IMR-90 (cell line): ENCODE results near the gene SHROOM4.

Source experiments
- BHLHE40 ChIP-seq: fragments of 150-350 bp; IDR thresholded peaks from 2 replicates; pipeline ENCODE4 v1.6.1; 2016; ENCODE audit warnings: mild to moderate bottlenecking, low read depth, low read length
- CEBPB ChIP-seq: IDR thresholded peaks from 2 replicates; pipeline ENCODE4 v1.6.1; 2012; ENCODE audit warnings: low read depth, low read length, improper control_type of control experiment
- CHD1 ChIP-seq: IDR thresholded peaks from 2 replicates; pipeline ENCODE4 v1.6.1; 2012; ENCODE audit warnings: low read depth, low read length, improper control_type of control experiment
- FOS ChIP-seq: fragments of 150-350 bp; IDR thresholded peaks from 2 replicates; pipeline ENCODE4 v1.6.1; 2016; ENCODE audit warnings: low read depth, low read length
- MAZ ChIP-seq: IDR thresholded peaks from 2 replicates; pipeline ENCODE4 v1.6.1; 2012; ENCODE audit warnings: low read depth, mild to moderate bottlenecking, low read length, improper control_type of control experiment, moderate library complexity, borderline replicate concordance
- MXI1 ChIP-seq: IDR thresholded peaks from 2 replicates; pipeline ENCODE4 v1.6.1; 2012; ENCODE audit warnings: low read depth, mild to moderate bottlenecking, low read length, moderate library complexity, borderline replicate concordance
- NFE2L2 ChIP-seq: fragments of 150-350 bp; IDR thresholded peaks from 2 replicates; pipeline ENCODE4 v1.6.1; 2016; ENCODE audit warnings: low read depth, mild to moderate bottlenecking, low read length
- POLR2A ChIP-seq: IDR thresholded peaks from 2 replicates; pipeline ENCODE4 v1.6.1; 2012; ENCODE audit warnings: mild to moderate bottlenecking, low read depth, low read length
- RAD21 ChIP-seq: IDR thresholded peaks from 2 replicates; pipeline ENCODE4 v1.6.1; 2012; ENCODE audit warnings: low read length, improper control_type of control experiment
- RFX5 ChIP-seq: IDR thresholded peaks from 2 replicates; pipeline ENCODE4 v1.8.0; 2012; ENCODE audit warnings: low read depth, mild to moderate bottlenecking, low read length, moderate library complexity
- SMC3 ChIP-seq: fragments of 150-350 bp; IDR thresholded peaks from 2 replicates; pipeline ENCODE4 v1.6.1; 2016; ENCODE audit warnings: low read depth, mild to moderate bottlenecking, antibody characterized with exemption, low read length, moderate library complexity
- USF2 ChIP-seq: fragments of 150-350 bp; IDR thresholded peaks from 2 replicates; pipeline ENCODE4 v1.6.1; 2017; ENCODE audit warnings: mild to moderate bottlenecking, antibody characterized with exemption, low read length, low read depth
- TF ChIP-seq, protein P1 (sequence below): conservative IDR thresholded peaks from 2 replicates; pipeline ENCODE4 v1.5.1; 2012; ENCODE audit warnings: mild to moderate bottlenecking, low read depth, low read length, improper control_type of control experiment

DNA sequence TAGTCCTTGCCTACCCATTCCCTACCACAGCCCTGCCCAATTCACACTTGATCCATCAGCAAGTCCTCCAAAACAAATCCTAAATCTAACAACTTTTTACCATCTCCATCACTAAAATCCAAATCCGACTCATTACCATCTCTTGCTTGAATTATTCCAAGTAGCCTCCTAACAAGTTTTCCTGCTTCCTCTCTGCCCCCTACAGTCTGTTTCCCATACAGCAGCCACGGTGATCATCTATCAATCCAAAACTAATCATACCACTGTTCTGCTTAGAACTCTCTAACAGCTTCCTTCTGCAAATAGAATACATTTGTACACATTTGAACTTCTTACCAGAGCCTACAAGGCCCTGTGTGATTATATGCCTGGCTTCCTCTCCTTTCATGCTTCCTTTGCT is 133.0 kb downstream of the SHROOM4 start:
- TF ChIP-seq, protein P1, sequence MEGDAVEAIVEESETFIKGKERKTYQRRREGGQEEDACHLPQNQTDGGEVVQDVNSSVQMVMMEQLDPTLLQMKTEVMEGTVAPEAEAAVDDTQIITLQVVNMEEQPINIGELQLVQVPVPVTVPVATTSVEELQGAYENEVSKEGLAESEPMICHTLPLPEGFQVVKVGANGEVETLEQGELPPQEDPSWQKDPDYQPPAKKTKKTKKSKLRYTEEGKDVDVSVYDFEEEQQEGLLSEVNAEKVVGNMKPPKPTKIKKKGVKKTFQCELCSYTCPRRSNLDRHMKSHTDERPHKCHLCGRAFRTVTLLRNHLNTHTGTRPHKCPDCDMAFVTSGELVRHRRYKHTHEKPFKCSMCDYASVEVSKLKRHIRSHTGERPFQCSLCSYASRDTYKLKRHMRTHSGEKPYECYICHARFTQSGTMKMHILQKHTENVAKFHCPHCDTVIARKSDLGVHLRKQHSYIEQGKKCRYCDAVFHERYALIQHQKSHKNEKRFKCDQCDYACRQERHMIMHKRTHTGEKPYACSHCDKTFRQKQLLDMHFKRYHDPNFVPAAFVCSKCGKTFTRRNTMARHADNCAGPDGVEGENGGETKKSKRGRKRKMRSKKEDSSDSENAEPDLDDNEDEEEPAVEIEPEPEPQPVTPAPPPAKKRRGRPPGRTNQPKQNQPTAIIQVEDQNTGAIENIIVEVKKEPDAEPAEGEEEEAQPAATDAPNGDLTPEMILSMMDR = peak; percentile 21; the same call in 1 of the 2 replicates
- TF ChIP-seq BHLHE40 (no peak), FOS (no peak), MXI1 (no peak), POLR2A (no peak), RFX5 (no peak), SMC3 (no peak), CHD1 (no peak), RAD21 (no peak), NFE2L2 (no peak), CEBPB (no peak), USF2 (no peak), MAZ (no peak)
